GM18520 (cell line): ENCODE measurements around the gene CAPZA1.
"Not testable (repeated sequence)": the region's sequence is repeated elsewhere in the genome, so short reads cannot be mapped to it uniquely, and the experiment has no call there.

Source experiments
- ATAC-seq: cut with Tn5 transposase; IDR thresholded peaks from one replicate; pipeline ENCODE4 v1.9.1; 2021; ENCODE audit not compliant: unreplicated experiment

CAPZA1 gene

GRCh38 chr1:112626193-112626592 is 6.6 kb downstream of the CAPZA1 start:
- no peak for ATAC-seq

GRCh38 chr1:112626887-112627286 is 7.3 kb downstream of the CAPZA1 start:
- no peak for ATAC-seq

- no peak for ATAC-seq
Observed at GRCh38 chr1:112628516-112628915, 8.9 kb downstream of the CAPZA1 start.

DNA sequence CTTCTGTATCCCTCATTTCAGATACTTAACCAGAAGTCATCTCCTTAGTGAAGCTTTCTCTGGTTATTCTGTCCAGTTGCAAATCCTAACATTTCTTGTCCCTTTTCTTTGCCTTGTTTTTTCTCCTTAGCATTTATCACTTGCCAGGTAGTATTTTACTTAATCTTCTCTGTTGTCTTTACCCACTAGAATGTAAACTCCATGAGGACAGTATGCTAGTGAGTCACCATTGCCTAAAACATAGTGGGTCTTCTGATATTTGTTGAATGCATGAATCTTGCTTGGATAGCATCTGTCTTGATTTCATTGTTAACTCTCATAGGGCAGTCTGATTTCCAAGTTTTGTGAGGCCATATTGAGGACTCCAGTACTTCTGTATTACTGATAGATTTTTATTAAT is 9.6 kb downstream of the CAPZA1 start:
- no peak for ATAC-seq

- ATAC-seq, result no peak
Observed at GRCh38 chr1:112633628-112634027, 14.0 kb downstream of the CAPZA1 start.

DNA sequence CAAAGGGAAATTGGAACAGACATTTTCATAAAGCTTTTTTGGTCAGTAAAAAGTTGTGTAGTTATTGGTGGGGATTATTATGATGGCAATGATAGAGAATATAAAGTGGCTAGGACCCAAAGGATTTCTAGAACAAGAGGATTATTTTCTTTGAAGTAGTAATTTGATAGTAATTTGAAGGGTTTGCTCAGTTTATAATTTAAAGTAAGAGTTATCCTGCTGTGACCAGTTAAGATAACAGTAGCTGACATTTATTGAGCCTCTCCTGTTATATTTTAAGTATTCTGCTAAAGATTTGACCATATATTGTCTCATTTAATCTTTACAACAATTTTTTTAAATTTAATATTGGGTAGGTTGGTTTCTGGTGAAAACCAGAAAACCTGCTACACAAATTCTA is 14.7 kb downstream of the CAPZA1 start:
- ATAC-seq, result no peak

DNA sequence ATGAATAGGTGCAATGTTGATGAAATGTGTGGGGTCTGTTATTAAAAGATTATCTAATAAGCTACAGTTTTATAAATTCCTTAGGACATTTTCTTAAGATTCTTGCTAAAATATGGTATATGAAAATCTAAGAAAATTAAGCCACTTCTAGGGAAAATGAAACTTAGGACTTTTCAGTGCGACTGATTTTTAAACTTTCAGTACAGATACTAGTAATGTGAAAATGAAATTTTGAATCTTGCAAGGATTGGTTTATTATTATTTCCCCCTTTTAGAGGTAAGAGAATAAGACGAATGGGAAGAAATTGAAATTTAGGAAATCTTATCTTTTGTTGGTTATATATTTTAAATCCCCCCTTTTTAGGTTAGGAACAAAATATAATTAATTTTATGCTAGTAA is 16.4 kb downstream of the CAPZA1 start:
- no peak for ATAC-seq

DNA sequence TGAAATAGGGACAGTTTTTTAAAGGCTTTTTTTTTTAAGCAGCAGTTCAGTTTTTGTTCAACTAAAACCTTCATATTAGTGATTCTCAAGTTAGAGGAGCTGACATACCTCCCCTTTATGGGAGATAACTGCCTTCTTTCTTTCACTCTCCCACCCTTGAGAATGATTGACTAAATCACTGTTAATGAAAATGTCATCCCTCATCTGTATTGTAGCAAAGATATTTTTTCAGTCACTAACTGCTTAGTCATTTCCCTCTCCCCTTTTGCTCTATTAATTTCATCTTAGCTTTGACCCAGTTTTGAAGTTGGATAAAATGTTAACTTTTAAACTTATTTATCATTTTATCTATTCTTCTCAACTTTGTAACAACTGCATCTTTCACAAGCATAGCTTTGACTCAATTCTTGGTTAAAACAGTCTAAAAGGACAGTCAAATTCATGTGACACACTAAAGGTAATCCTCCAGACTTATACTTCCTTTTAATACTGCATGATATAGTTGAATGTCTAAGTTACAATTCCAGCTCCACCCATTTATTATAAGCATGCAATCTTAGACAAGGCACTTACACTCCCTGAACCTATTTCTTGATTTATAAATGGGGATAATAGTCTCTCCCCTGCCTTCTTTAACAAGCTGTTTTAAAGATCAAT is 17.1 kb downstream of the CAPZA1 start:
- no peak for ATAC-seq

GRCh38 chr1:112637254-112638109 is 17.9 kb downstream of the CAPZA1 start:
- no peak for ATAC-seq

DNA sequence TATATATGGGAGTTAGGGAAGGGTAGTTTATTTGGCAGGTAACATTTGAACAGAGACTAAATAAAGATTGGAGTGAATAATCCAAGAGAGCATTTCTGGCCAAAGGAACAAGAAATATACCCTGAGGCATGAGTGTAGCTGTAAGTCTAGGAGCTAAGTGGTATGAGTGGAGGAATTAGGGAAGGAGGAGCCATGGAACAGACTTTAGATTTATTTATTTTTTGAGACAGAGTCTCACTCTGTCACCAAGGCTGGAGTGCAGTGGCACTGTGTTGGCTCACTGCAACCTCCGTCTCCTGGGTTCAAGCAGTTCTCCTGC is 18.4 kb downstream of the CAPZA1 start:
- ATAC-seq, result no peak

DNA sequence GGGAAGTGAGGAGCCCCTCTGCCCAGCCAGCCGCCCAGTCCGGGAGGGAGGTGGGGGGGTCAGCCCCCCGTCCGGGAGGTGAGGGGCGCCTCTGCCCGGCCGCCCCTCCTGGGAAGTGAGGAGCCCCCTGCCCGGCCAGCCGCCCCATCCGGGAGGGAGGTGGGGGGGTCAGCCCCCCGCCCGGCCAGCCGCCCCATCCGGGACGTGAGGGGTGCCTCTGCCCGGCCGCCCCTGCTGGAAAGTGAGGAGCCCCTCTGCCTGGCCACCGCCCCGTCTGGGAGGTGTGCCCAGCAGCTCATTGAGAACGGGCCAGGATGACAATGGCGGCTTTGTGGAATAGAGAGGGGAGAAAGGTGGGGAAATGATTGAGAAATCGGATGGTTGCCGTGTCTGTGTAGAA is 20.8 kb downstream of the CAPZA1 start:
- ATAC-seq, result not testable (repeated sequence)

DNA sequence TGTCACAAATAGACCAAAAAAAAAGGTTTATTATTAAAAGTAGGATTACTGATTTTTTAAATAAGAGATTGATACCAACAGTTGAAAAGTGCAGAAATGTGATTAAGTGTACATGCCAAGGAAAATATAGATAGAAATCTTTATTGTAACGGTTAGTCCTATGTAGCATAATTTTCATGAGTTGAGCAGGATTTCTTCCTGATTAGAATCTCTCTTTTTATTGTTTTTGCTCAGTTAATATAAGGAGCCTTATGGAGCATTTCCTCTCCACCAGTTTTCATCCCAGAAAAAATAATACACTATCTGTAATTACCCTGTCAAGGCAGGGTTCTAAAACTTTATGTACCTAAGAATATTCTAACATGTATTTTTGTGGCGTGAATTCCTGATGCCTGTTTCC is 23.4 kb downstream of the CAPZA1 start:
- ATAC-seq, result no peak

DNA sequence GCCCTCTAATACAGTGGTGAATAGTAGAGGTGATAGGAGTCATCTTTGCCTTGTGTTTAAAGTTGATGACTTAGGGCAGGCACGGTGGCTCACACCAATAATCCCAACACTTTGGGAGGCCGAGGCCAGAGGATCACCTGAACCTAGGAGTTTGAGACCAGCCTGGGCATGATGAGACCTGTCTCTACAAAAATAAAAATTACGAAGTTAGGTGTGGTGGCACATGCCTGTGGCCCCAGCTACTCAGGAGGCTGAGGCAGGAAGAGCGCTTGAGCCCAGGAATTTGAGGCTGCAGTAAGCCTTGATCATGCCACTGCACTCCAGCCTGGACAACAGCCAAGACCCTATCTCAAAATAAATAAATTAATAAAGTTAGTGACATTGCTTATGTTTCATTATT is 26.6 kb downstream of the CAPZA1 start:
- ATAC-seq, result no peak

DNA sequence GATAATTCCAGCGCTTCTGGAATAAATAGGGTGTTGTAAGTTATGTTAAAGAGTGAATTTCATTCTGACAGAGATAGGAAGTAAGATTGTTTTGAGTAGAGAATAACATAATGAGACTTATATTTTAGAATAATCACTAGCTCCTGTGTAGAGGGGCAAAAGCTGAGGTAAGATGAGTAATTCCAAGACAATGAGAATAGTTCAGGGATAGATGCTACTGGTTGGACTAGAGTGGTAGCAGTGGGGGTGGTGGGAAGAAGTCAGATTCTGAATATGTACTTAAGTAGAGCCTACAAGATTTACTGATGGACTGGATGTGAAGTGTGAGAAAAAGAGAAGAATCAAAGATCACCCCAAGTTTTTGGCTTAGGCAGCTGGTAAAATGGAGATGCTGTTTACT is 31.6 kb downstream of the CAPZA1 start:
- no peak for ATAC-seq

DNA sequence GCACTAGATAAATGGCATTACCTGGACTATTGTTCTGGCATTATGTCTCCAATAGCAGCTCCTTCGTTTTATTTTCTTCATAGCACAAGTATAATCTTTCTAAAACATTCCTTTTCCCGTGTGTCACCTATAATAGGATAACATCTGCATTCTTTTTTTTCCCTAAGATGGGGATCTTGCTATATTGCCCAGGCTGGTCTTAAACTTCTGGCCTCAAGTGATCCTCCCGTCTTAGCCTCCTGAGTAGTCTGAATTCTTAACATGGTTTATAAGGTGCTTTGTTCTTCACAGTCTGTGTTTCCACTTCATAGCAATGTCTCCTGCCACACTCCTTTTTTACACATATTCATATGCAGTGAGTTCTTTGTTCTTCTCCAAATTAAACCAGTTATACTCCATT is 46.2 kb downstream of the CAPZA1 start:
- no peak for ATAC-seq

DNA sequence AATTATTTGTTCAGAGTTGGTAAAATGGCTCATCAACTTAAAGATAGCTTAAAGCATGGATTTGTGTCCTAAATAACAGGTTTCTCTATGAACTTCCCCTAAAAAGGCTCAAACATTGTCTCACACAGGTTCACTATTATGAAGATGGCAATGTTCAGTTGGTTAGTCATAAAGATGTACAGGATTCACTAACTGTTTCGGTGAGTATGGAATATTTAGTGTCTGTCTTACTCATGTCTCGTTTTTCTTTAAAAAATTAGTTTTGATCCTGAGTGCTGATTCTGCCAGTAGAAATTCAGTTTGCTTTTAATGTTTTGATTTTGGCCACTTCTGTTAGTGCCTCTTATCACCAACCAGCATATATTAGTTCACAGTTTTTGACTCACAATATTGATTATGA is 47.3 kb downstream of the CAPZA1 start:
- no peak for ATAC-seq

GRCh38 chr1:112672009-112672408 is 52.4 kb downstream of the CAPZA1 start:
- no peak for ATAC-seq

GRCh38 chr1:112672842-112673241 is 53.2 kb downstream of the CAPZA1 start:
- no peak for ATAC-seq

DNA sequence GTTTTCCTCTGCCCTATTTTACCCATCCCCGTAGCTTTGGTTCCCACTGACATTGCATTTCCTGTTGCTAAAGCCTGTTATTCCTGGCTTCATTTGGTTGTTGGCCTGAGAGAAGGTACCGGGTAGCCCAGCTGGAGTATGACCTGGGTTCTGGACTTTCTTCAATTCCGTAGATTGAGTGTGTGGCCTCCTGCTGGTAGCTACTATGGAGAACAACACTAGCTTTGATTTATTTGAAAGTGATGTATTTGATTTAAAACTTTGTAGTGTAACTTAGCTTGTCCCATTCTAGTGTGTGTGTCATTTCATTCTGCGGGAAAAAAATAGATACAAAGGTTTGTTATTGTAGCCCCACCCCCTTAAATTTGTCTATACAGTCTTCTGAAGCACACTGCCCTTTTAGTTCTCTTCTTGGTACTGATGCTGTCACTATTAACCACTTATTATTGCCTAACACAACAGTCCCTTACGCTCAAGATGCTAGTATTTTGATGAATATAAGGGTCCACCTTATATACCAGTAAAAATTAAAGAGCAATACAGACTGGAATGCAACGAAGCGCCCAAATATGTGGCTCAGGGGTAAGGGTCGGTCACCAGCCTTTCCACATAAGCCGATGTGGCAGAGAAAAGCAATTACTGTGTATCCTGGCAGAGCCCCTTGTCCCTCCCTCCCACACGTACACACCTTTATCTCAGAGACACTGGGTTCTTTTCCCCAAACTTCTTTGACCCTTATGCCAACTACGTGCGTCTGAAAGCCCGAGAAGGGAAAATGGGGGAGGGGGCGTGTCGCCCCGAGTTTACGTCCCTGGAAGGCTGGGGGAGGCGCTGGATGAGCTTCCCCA is 54.2 kb downstream of the CAPZA1 start:
- no peak for ATAC-seq

DNA sequence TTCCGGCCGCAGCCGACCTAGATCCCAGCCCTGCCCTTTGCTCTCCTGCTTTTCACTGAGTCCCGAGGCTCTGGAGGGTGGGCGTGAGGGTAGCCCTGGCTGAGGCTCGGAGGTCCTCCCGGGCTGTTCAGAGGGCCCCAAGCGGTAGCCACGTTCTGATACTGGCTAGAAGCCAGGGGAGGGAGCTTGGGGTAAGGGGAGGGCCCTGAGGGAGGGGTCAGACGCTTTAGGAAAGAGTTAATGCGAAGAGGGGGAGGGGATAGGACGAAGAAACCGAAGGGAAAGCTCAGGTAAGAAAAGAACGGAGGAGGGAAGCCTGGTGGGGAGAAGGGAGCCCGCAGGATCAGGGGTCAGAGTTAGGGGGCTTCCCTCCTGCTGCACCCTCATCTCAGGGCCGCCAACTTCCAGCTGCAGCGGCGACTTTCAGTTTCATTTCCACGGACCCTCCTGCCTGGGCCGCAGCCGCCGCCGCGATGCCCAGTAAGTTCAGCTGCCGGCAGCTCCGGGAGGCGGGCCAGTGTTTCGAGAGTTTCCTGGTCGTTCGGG is 54.9 kb downstream of the CAPZA1 start, which contains the start of gene MOV10:
Gene MOV10 (plus strand): TSS at position 220 of the 546 bp plus-strand sequence. CDS start 254 bp downstream, at position 474.
- no peak for ATAC-seq

GRCh38 chr1:112674986-112675727 is 55.5 kb downstream of the CAPZA1 start:
- ATAC-seq, result no peak
